ENCODE results near the gene CRLF1.

GRCh38 chr19:18637673-18638630 is 31.4 kb upstream of the CRLF1 start:
- TF ChIP-seq CTCF (IDR thresholded peaks at IDR 0.05) (no peak), POLR2A (IDR thresholded peaks at IDR 0.05; ENCODE audit: low read length) (no peak), RAD21 (conservative IDR thresholded peaks at IDR 0.05 in 1 of 2, IDR thresholded peaks at IDR 0.05 in 1 of 2) (peak in 1 of 2 experiments; percentile 19; a peak in 1 of 5 replicates)
